Loucy (cell line): ENCODE measurements around the gene KLHL30.

Experiments used
- H2AFZ ChIP-seq: fragments of 200-600 bp; sonication (generic); 2 replicates; pipeline ENCODE4 v1.6.0; 2016; ENCODE audit warnings: antibody characterized with exemption, mild to moderate bottlenecking, low read length, moderate library complexity
- H3F3A ChIP-seq: fragments of 200-600 bp; 2 replicates; pipeline ENCODE4 v1.6.0; 2016; ENCODE audit warnings: antibody characterized with exemption, low read depth, mild to moderate bottlenecking
- H3K27me3 ChIP-seq: fragments of 200-600 bp; sonication (generic); 2 replicates; pipeline ENCODE4 v1.6.1; 2014; ENCODE audit warnings: low read length, mild to moderate bottlenecking; ENCODE audit not compliant: insufficient read depth, poor library complexity, severe bottlenecking
- H3K36me3 ChIP-seq: fragments of 200-600 bp; sonication (generic); 2 replicates; pipeline ENCODE4 v1.6.1; 2016; ENCODE audit warnings: low read length; ENCODE audit not compliant: insufficient read depth
- H3K4me1 ChIP-seq: fragments of 200-600 bp; sonication (generic); 2 replicates; pipeline ENCODE4 v1.5.1; 2014; ENCODE audit warnings: low read length, mild to moderate bottlenecking; ENCODE audit not compliant: insufficient read depth, poor library complexity, severe bottlenecking
- H3K4me2 ChIP-seq: fragments of 200-600 bp; sonication (generic); 2 replicates; pipeline ENCODE4 v1.6.0; 2014; ENCODE audit warnings: antibody characterized with exemption, low read length, low read depth, mild to moderate bottlenecking; ENCODE audit not compliant: poor library complexity, severe bottlenecking
- H3K4me3 ChIP-seq: fragments of 200-600 bp; sonication (generic); 2 replicates; pipeline ENCODE4 v1.5.1; 2014; ENCODE audit warnings: low read length, mild to moderate bottlenecking, mixed read lengths; ENCODE audit not compliant: poor library complexity, severe bottlenecking
- H3K79me2 ChIP-seq: fragments of 200-600 bp; sonication (generic); 2 replicates; pipeline ENCODE4 v1.6.1; 2014; ENCODE audit warnings: low read length; ENCODE audit not compliant: insufficient read depth
- H3K9ac ChIP-seq: fragments of 200-600 bp; sonication (generic); 2 replicates; pipeline ENCODE4 v1.6.0; 2014; ENCODE audit warnings: mild to moderate bottlenecking, low read depth, low read length, moderate library complexity; ENCODE audit not compliant: poor library complexity, severe bottlenecking
- H3K9me2 ChIP-seq: fragments of 200-600 bp; sonication (generic); replicated peaks from 2 replicates; pipeline ENCODE4 v1.6.1; 2016; ENCODE audit warnings: low read depth, low read length, mixed read lengths
- H3K9me3 ChIP-seq: fragments of 200-600 bp; sonication (generic); 2 replicates; pipeline ENCODE4 v1.6.1; 2014; ENCODE audit warnings: mild to moderate bottlenecking, antibody characterized with exemption, low read length, low read depth; ENCODE audit not compliant: insufficient read depth
- H4K20me1 ChIP-seq: fragments of 200-600 bp; sonication (generic); 2 replicates; pipeline ENCODE4 v1.6.0; 2014; ENCODE audit warnings: antibody characterized with exemption, low read length, mild to moderate bottlenecking; ENCODE audit not compliant: insufficient read depth, poor library complexity, severe bottlenecking
- CTCF ChIP-seq: fragments of 200-600 bp; sonication (generic); conservative IDR thresholded peaks from 2 replicates; pipeline ENCODE4 v1.5.1; 2014; ENCODE audit warnings: mild to moderate bottlenecking, antibody characterized with exemption, low read length
- EZH2phosphoT487 ChIP-seq: fragments of 200-600 bp; IDR thresholded peaks from 2 replicates; pipeline ENCODE4 v1.6.1; 2018; ENCODE audit warnings: antibody characterized with exemption, mild to moderate bottlenecking, moderate library complexity, borderline replicate concordance

The KLHL30 gene

GRCh38 chr2:238104691-238105371, 33.6 kb upstream of the KLHL30 start:
- Histone ChIP-seq H3K27me3 (no peaks in the 10 kb centered on the region), H3K36me3 (no peaks in the 10 kb centered on the region), H3K79me2 (no peaks in the 10 kb centered on the region), H3K9me3 (no peaks in the 10 kb centered on the region), H3K9ac (peak overlapping the region; percentile 22), H2AFZ (no peak overlapping the region), H3F3A (no peaks in the 10 kb centered on the region), H4K20me1 (no peaks in the 10 kb centered on the region), H3K4me2 (no peak overlapping the region), H3K9me2 (no peaks in the 10 kb centered on the region), H3K4me1 (peaks cover 48% of the 10 kb centered on the region), H3K4me3 (no peak overlapping the region)
- TF ChIP-seq CTCF, result no peak
- TF ChIP-seq EZH2phosphoT487, result no peak

- H3K9ac ChIP-seq, result no peak overlapping the region
Observed at GRCh38 chr2:238105506-238106338, 32.7 kb upstream of the KLHL30 start.

GRCh38 chr2:238106339-238106697, 32.1 kb upstream of the KLHL30 start:
- peak; percentile 23; the same call in 1 of the 2 replicates for TF ChIP-seq CTCF
- no peak for TF ChIP-seq EZH2phosphoT487
- H3K4me2 ChIP-seq, result no peak overlapping the region

More at GRCh38 chr2:238105506-238106338, 32.7 kb upstream of the KLHL30 start:
- no peaks in the 10 kb centered on the region for H3K27me3 ChIP-seq
- no peaks in the 10 kb centered on the region for H3K36me3 ChIP-seq
- no peaks in the 10 kb centered on the region for H3K9me3 ChIP-seq
- no peak overlapping the region for H3K4me3 ChIP-seq
- no peaks in the 10 kb centered on the region for H4K20me1 ChIP-seq
- no peak overlapping the region for H3K4me2 ChIP-seq
- no peaks in the 10 kb centered on the region for H3K79me2 ChIP-seq
- H2AFZ ChIP-seq, result no peak overlapping the region
- peaks cover 48% of the 10 kb centered on the region for H3K4me1 ChIP-seq
- H3K9me2 ChIP-seq, result no peaks in the 10 kb centered on the region
- TF ChIP-seq CTCF (no peak), EZH2phosphoT487 (no peak)
- no peaks in the 10 kb centered on the region for H3F3A ChIP-seq

More at GRCh38 chr2:238106339-238106697, 32.1 kb upstream of the KLHL30 start:
- no peaks in the 10 kb centered on the region for H3K9me3 ChIP-seq
- H3K9me2 ChIP-seq, result no peaks in the 10 kb centered on the region
- H3K4me1 ChIP-seq, result peaks cover 48% of the 10 kb centered on the region
- H4K20me1 ChIP-seq, result no peaks in the 10 kb centered on the region
- peak overlapping the region; percentile 48 for H3K9ac ChIP-seq
- no peak overlapping the region for H2AFZ ChIP-seq
- H3K79me2 ChIP-seq, result no peaks in the 10 kb centered on the region
- H3F3A ChIP-seq, result no peaks in the 10 kb centered on the region
- no peaks in the 10 kb centered on the region for H3K36me3 ChIP-seq
- no peak overlapping the region for H3K4me3 ChIP-seq
- no peaks in the 10 kb centered on the region for H3K27me3 ChIP-seq
